GM11168 (cell line): ENCODE data around the gene RIC8B.

Experiments
- in situ Hi-C: fragments of 300-500 bp; cut with MboI; formaldehyde crosslinking; loops from one replicate; pipeline ENCODE4 v1.12.0; 2022; ENCODE audit warnings: low sequenced_read_pairs; ENCODE audit not compliant: unreplicated experiment

Gene RIC8B

DNA sequence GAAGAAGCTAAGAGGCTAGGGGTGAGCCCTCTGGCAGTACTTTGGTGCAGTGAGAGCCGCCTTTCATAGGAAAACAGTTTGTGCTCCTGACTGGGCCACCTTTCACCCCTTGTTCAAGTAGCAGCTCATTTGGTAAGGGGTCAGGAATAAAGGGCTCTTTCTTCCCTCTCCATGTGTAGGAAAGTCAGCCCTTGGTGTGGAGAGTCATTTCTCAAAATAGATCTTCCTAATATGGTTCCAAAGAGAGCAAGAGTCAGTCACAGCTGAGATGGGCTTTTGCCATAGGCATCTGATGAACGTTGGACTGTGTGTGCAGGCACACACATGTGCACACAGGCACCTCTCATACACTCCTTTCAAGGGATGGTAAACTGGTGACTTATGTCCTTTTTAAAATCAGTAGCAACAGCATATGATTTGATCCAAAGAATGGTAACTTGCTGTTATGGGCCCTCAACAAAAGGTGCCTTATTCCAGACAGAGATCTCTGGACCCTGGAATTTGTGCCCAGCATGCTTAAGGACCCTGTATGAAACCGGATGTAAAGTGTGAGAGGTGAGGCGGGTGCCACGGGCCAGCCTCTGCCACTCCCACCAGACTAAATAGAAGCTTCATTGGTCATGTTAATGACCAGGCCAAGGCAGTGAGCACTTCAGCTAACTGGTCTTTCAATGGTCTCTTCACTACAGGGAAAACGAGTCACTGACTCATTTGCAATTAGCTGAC is 16.7 kb upstream of the RIC8B start:
- in situ Hi-C loops = no loop called here

DNA sequence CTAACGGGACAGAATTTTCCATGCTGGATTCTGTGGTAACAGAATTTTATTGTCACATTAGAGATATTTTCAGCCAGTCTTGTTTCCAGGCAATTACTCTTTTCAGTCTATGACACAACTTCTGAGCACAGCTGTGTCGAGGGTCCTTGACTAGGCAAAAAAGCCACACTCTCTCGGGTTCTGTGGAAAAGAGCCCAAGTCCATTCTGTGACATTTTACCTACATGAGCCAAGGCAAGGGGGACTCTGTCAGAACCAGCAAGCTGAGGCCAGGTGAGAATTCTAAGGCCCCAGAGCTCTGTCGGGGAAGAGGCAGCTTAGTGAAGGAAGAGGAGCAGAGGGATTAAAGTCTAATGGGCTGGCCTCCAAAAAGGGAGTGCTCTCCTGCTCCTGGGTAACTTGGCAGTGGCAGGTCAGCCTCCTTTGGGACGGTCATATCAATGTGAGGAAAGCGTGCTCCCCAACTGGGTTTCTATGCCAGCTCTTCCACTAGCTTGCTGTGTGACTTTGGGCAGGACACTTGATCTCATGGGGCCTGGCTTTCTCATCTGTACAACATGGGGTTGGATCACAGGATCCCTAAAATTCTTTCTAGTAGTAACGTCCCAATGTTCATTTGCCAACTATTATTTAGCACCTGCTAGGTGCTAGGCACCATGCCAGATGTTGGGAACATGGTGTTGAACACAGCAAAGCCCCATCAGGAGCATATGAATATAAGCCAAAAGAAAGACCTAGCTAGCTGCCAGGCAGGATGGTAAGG is 16.0 kb upstream of the RIC8B start:
- in situ Hi-C loops = no loop called here

DNA sequence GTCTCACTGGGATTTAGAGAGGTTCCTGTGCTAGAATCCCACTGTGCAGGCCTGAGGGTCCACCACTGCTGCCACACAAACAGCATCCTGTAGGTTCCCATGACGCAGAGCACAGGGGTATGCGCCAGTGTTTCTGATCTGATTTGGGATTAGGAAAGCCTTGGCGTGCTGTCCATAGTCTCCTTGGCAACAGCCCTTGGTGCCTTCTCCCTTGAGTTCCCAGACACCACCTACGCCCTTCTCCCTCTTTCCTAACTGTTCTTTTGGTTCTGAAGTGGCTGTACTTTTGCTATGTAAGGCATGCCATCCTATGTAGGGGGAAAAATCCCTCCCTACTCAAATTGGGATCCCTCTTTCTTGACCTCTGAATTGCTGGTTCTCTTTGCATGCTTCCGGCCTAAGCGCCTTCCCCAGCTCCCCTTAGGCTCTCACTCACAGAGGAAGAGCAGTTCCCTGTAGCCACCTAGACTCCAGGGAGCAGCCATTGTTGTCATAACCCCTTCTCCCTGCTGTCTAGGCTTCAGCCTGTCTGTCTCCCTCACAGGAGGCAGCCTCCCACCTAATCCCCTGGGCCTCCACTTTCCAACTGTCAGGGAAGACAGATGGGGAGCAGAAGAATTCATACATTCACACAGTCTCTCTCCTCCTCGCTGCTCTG is 14.8 kb upstream of the RIC8B start:
- in situ Hi-C loops = no loop called here

DNA sequence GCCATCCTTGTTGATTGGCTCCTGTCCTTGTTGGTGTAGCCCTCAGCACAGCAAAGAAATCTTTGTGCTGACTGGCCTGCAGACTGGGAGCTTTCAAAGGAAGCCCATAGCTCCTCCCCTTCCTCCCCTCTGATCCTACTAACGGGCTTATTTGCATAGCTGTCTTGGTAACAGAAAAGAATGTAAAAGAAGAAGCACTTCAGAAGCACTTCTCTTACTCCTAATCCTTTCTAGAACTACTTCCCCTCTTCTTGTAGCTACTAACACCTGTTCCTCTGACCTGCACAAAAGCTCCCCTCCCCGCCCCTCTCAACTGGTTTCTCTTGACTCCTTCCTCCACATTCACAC is 14.3 kb upstream of the RIC8B start:
- in situ Hi-C loops = no loop called here

DNA sequence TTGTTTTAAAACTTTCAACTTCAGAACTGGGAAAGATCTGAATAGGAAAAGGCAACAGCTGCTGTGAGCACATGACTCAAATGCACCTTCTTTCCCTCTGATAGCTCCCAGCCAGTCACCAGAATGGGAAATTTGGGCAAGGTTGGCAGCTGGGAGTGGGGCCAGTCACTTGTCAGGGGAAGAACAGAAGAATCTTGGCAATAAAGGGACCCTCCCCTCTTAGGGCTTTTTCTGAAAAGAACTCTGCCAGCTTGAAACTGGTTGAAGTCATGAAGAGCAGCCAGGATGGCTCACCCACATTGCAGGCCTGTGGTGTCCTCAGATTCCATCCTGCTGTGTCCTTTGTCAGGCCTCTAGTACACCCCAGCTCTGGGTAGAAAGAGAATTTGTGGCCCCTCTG is 10.3 kb upstream of the RIC8B start:
- in situ Hi-C loops = no loop called here

DNA sequence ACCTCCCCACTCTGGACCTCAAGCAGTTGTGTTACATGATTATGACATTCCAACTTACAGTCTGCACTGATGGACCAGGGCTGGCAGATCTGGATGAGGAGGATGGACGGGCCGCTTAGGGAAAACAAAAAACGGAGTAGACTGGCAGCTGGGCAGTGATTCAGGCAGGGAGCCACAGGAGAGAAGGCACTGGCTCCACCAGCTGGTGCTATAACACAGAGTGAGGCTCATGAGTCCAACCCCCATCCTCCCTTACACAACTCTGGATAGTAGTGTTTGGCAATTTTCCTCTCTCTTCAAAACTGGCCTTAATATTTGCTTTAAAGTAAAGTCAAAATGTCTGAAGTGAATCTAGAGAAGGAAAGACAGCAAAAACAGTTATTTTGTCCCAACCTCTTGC is 9.7 kb upstream of the RIC8B start:
- in situ Hi-C loops = no loop called here

DNA sequence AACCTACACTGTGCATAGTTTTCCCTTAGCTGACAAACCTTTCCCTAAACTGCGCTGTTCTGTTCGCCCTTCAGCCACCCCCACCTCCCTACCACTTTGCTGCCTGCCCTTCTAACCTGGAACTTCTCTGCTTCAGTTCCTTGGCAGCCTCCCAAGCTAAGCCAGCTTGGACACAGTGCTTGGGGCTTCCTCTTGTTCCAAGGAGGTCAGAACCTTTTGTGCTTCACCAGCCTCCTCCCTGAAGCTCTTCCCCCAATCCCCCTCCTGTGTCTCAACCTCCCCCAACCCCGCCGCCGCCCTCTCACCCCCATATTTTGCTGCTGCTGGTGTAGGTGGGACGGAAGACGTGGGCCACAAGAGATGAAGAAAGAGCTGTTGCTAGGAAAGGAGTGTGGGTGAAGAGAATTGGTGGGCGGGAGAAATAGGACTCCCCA is 8.1 kb upstream of the RIC8B start:
- in situ Hi-C loops = no loop called here

DNA sequence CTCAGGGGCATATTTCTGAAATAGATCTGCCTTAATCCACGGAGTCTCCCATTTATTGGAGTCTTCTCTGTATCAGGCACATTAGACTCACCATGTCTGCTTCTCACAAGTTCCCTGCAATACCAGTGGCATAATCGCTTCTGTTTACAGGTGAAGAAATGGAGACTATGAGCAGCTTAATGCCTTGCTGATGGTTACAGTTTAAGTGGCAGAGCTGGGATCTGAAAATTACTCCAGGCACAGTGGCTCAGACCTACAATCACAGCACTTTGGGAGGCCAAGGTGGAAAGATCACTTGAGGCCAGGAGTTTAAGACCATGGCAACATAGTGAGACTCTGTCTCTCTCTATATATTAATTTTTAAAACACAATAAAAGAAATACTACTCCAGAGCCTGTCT is 7.3 kb upstream of the RIC8B start:
- in situ Hi-C loops = no loop called here

DNA sequence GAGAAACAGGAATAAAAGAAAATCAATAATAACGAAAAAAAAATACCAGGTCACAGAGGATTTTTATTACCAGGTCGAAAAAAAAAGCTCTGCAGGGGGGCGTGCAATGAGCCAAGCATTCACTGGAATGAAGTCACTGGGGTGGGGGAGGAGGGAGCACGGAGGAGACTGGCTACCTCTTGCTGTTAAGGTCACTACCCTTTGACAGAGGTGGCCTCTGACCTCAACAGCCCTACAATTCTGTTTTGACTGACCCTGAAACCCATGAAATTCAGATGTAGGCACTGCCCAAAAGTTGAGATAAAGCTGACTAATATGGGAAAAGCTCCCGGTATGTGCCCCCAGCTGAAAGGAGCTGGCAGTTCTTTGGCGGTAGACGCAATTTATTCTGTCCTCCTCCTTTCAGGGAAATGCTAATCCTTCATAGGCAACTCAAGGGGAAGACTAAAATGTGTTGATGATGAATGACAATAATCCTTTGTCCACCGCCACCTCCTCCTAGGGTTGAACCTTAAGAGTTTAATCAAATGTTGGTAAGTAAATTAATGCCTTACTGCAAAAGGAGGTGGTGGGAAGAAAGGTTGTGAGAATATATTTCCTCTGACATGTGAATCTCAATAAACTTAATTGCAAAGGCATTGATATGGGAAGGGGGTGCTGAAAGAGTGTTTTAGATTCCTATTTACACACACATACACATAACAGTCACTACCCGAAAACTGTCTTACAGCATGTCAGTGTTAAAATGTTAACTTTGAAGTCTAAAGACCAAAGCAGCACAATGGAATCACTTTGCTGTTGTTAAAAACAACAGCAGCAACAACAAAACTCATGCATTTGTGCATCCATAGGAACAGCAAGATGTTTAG is 6.3 kb upstream of the RIC8B start:
- in situ Hi-C loops = no loop called here

DNA sequence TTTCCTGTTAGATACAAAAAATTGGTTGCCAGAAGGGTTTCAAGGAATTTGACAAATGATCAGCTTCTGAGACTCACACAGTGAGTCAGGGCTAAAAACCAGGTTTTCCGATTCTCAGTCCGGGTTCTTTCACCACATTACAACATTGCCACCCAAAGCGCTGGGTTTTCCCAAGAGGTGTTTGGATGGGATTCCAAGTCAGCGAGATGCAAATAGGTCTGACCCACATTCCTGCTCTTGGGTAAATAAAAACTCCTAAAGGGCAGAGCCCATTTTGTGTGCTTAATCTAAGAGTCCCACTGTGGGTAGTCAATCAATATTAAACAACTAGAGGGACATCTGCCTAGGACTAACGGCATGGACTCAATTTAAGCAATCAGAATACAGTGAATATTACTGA is 5.4 kb upstream of the RIC8B start:
- in situ Hi-C loops = no loop called here

DNA sequence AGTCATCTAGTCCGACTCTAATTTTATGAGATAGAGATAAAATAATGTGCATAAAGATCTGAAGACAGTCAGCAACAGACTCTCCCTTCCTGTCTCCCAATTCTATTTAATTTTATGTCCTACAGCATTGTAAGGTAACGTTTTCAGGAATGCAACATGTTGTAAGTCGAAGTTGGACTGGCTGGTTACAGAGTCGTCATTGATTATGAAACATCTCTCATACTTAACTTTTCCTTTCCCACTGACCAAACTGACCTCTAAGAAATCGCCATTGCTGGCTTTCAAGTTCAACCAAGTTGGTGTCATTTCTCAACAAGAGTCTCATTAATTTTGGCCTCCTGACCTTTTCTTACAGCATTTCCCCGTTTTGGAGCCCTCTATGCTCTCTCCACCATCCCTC is 4.9 kb upstream of the RIC8B start:
- in situ Hi-C loops = no loop called here

DNA sequence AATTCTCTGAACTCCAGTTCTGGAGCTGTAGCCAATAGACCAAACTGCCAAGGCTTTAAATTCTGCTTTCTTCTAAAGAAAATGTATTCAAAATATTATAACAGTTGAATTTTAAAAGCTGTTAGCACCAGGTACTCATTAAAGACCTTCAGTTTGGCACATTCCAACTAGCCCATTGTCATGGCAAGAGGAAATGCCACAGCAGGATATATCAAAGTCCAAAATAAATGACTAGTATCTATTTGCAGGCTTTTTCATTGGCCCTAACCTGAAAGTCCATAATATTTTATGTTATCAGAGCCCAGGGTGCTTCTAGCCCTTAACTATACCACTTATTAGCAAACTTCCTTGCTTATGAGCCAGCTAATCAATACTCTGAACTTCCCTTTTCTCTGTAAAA is 3.1 kb upstream of the RIC8B start:
- in situ Hi-C loops = no loop called here

DNA sequence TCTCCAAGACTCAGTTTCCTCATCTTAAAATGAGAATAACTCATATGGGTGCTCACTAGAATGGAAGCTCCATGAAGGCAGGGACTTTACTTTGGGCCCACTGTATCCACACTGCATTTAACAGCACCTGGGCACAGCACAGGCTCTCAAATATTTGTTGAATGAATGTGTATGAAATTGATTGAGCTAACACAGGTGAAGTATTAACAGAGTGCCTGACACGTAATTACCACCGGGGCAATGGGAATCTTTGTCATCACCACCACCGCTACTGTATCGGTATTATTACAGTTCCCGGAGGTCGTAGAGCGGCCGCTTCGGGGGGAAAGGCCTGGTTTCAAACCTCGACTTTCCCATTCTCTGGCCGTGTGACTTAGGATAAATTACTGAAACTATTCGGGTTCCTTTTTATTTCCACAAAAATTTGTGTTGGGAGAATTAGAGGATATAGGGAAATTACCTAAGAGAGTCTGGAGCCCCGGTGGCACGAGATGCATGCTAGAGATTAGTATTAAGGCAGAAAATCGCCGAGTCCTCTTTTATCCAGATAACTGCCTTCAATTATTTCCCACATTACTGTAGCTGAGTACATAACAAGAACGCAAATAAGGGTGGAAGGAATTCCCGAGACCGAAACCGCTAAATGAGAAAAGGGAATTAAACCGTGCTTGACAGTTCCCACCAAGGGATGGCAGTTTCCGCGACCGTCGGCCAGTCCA is 1.0 kb upstream of the RIC8B start:
- in situ Hi-C loops = no loop called here

DNA sequence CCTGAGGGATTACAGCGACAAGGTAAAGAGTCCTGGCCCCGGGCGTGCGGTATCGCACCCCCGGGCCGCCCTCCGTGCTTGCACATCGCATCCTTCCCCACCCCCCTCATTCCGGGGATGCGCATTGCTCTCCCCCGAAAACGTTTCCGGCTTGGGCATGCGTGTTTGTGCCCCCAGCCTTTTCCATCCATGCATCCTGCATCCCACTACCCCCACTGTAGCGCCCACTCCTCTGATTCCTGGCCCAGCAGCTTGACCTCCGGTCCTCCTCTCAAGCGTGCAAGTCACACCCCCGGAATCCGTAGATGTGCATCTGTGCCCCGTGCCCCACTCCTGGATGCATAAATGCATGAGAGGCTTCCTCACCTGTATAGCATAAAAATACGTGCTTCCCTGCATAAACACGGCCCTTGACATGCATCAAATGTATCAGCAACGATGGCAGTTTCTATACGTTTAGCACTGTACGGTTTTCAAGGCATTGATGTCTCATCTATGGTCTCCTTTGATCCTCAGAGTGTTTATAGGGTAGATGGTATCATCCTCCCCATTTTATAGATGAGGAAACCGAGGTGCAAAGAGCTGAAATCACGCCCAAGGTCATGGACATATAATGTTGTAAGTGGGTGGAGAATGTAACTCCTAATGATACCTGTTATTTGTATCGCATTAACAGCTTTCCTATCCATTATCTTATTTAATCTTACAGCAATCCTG is 484 bp downstream of the RIC8B start:
- in situ Hi-C loops = no loop called here

DNA sequence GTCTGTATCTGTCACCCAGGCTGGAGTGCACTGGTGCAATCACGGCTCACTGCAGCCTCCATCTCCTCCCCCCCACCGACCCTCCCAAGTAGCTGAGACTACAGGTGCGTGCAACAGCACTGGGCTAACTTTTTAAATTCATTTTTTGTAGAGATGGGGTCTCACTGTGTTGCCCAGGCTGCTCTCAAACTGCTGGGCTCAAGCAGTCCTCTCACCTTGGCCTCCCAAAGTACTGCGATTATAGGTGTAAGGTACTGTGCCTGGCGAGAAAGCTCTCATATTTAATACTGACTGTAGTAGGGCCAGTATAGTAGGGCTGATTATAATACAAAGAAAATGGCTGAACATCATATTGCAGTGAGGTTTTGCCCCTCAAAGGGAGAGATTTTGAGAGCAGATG is 2.4 kb downstream of the RIC8B start:
- in situ Hi-C loops = no loop called here

DNA sequence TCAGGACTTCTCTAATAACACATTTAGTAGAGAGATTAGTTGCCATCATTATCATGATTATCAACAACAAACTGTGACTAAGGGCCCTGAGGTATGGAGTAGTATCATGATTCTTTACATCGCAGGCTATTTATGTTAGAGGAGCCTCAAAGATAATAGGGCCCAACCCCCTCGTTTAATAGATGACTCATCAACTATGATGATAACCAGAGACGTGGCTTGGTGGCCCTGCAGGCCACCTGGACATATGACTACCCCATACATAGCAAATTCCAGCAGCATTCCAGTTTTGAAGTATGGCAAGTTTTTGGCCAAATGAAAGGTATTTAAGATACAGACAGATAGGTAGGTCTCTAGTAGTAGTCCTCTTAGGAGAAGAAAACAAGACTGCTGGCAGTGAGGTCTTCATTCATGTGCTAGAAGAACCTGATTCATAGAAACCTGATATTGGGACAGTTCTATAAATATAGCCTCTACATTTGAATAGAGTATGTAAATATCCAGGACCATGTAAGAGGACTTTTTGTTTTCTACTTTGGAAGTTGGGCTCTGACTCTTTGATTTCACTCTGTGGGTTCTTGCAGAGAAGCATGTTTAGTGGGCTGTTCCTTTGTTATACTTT is 5.6 kb downstream of the RIC8B start:
- in situ Hi-C loops = no loop called here

DNA sequence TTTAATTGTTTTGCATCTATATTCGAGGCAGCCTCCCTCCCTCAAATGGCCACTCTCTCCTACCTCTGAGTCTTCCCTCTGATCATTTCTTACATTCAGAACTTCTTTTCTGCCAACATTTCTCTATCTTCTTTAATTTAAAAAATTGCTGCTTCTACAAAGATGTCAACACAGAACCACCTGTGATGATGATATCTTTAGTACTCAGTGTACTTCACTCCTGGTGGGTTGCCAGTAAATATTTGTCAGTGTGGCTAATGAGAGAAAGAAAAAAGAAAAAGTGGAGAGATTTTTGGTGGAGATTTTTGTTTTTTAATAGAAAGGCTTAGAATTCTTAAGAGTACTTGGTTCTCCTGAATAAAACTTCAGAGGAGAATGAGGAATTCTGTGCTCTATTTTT is 8.1 kb downstream of the RIC8B start:
- in situ Hi-C loops = no loop called here

DNA sequence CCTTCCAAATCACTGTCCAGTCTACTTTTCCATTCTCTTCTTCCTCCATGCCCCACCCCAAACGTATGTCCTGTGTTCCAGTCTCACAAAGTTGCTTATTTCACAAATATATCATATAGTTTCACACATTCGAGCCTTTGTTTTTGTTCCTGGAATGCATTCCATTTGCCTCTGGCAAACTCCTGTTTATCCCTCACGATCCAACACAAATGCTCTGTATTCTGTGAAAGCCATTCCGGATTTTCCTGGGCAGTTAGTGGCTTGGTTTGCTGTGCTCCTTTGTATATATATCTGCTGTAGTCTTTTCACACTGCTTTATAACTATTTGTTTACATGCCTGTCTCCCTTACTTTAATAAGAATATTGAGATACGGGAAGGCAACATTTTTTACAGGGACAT is 9.0 kb downstream of the RIC8B start:
- in situ Hi-C loops = no loop called here

DNA sequence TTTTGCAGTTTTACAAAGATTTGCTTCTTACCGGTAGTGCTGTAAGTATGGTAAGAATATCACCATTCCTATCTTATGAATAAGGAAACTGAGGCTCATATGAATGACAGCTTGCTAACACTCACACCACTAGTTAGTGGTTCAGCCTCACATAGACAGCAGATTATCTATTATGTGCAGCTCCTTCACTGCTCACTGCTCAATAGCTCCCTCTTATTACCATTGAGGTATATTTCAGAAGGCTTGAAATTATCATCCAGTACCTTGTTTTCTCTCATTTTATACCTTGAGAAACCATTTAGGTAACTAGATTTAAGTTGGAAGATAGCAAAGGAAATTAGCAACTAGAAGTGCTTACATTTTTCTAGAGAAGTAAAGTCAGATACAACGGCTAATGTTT is 15.5 kb downstream of the RIC8B start:
- in situ Hi-C loops = no loop called here
